NCI-H2107 treated with DMSO at 0.1 percent for 48 hours (cell line): ENCODE results near the gene C1orf167.

ENCODE experiments used
- DNase-seq: peaks from one replicate; lab custom pipeline; 2025; ENCODE audit not compliant: unreplicated experiment; lab: John Stamatoyannopoulos, UW

C1orf167 gene

DNA sequence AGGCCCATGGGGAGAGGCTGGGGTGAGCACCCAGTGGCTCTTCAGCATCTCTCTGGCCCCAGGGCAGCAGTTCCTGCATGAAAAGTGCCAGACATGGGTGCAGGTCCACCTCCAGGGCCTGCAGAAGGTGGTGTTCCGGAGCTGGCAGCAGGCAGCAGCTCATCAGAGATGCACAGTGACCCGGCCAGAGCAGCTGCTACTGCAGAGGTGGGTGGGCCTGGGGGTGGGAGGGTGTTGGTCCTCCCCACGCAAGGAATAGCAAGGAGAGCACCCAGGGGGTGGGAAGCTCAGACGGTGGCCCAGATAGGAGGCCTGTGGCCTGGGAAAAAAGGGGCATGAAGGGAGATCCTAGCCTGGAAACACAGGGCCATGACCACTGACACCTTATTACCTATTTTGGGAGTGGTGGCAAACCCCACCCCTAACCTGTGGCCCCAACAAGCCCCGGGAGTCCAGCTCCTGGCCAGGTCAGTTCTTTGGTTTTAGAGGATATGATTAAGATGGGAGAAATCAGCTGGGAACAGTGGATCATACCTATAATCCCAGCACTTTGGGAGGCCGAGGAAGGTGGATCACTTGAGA lies 20.2 kb downstream of the C1orf167 start:
- DNase-seq: no peak

DNA sequence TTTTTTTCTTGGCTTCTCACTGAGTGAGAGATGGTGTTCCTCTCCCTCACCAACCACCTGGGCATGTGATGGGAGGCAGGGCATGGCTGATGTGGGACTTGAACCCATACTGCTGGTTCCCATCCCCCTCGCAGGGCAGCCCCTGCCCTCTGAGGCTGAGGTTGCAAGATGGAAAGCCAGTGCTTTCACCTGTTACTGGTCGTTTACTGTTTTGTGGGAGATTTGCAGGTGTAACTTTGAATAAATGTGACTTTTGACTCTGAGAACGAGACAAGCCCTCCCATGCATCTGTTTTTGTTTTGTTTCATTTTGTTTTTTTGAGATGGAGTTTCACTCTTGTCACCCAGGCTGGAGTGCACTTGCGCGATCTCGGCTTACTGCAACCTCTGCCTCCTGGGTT lies 21.6 kb downstream of the C1orf167 start:
- no peak for DNase-seq

DNA sequence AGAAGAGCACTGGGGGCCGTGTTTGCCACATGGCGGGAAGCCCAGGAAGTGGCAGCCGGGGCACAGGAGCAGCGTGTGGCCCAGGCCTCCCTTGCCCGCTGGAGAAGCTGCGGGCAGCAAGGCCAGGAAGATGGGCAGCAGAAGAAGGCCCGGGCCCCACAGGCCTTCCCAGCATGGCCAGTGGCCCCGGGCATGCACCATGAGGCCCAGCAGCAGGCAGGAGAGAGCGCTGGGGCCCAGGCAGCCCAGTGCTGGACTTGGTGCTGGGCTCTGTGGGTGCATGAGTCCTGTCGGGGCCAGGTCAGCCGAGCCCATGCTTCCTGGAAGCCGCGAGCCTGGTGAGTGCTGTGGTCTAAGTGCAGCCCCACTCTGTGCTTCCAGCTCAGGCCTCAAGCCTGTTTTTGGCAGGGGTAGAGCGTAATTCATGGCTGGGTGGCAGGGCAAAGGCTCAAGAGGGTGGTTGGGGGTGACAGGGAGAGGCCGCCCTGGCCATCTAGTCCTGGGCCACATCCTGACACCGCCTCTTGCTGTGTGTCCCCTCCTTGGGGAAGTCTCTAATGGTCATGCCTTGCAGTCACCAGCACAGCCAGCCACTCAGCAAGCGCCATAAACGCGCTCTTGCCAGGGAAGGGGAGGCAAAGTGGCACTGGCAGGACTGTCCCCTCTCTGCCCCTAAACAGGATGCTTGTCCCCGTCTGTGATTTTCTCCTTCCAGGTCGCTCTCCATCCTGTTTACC lies 22.4 kb downstream of the C1orf167 start:
- DNase-seq: no peak

DNA sequence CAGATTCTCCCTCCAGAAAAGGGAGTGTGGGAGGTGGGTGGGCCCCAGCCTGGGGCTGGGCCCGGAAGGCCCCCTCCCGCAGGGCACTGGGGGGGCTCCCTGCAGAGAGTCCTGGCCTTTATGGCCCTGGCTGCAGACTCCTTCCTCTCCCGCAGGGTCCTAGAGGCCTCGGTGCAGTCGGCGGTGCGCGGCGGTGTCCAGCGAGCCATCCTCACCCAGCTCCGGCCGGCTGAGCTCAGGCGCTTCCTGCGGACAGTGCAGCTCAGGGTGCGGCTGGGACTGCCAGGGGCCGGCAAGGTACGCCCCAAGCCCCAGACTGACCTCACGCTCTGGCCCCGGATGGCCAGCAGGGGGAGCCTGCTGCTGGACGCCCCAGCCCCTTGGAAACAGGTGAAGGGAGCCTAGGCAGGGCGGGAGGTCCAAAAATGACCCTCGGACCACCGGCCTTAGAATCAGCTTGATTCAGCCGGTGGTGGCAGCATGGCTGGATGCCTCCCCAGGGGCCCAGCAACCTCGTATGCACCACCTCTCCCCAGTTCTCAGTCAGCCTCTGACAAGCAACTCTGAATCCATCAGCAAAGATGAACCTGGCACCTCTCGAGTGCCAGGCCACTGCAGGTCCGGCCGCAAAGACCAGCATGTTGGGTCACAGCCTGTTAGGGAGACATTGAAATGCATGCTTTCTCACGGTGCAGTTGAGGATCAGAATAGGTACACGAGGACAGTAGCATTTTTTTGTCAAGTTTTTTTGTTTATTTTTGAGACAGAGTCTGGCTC lies 23.2 kb downstream of the C1orf167 start:
- DNase-seq: no peak

DNA sequence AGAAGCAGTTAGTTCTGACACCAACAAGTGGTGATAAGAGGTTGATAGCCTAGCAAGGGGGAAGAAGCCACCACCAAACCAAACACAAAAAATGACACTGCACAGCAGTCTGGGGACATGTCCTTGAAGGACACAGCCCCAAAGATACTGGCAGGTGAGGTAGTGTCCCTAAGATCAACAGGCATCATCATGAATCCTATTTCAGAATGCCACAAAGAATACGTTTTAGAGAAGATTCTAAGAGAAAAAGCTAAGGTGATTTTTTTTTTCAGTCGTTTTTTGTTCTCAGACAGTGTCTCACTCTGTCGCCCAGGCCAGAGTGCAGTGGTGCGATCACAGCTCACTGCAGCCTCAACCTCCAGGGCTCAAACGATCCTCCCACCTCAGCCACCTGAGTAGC lies 24.2 kb downstream of the C1orf167 start:
- DNase-seq: no peak

DNA sequence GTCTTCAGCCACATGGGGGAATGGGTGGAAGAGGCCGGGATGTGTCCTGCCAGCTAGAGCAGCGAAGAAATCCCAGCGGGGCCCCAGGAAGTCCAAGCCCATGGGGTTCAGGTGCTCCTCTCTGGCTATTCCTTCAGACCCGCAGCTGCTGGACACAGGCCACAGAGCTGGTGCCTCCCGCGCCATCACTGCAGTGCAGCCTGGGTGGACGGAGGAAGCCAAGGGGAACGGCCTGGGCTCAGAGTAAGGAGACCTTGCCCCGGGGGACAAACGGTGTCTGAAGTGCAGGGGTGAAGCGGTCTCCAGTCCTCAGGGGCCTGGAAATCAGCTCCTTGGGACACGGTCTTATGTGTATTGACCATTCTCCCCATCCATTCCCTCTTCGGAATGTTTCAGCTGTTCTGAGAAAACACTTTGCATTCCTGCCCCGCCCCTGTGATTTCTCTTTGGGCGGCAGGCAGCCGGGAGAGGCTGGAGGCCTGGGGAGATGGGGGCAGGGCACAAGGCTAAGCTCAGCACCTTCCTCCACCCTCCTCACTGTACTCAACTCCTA lies 25.3 kb downstream of the C1orf167 start:
- DNase-seq: no peak

DNA sequence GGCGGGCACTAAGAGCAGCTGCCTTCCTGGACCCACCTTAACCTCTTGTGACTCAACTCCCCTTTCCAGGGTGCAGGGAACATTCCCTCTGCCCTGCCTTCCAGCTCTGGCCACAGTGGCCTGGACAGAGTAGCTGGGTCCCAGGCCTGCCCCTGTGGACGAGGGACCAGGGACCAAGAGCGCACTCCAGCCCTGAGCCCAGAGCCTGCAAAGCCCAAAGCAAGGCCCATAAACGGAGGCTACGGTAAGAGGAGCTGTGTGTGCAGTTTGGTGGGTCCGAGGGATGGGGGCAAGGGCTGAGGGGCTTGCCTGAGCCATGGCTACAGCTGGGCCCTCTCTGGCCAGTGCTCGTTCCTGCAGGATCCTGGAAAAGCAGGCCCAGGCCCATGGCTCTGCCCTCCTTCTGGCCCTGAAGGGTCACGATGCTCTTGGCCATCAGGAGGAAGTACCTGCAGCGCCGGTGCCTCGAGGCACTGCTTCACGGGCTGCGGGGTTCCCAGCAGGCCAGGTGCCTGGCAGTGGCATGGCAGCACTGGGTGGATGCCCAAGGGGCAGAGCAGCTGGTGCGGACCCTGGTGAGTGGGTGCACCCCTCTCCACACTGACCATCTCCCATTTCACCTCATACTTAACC lies 25.9 kb downstream of the C1orf167 start:
- no peak for DNase-seq

DNA sequence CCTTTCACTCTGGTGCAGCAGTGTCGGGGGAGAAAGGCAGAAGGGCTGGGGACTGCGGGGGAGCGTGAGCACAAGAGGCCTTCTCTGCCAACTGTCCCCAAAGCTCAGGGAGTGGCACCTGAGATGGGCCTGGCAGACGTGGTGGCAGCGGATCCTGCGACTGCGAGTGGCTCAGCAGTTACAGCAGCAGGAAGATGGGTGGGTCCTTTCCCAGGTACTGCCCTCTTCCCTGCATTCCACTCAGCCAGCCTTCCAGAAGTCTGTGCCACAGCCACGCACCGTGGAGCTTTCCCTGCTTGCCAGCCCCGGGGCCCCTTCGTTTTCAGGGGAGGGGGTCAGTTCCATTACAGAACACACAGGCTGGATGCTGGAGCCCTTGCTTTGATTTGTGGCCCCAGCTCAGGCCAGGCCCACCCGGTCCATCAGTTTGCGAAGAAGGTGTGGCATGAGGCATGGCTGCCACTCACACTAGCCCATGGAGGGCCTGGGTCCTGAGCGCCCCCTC lies 26.6 kb downstream of the C1orf167 start:
- DNase-seq: no peak

DNA sequence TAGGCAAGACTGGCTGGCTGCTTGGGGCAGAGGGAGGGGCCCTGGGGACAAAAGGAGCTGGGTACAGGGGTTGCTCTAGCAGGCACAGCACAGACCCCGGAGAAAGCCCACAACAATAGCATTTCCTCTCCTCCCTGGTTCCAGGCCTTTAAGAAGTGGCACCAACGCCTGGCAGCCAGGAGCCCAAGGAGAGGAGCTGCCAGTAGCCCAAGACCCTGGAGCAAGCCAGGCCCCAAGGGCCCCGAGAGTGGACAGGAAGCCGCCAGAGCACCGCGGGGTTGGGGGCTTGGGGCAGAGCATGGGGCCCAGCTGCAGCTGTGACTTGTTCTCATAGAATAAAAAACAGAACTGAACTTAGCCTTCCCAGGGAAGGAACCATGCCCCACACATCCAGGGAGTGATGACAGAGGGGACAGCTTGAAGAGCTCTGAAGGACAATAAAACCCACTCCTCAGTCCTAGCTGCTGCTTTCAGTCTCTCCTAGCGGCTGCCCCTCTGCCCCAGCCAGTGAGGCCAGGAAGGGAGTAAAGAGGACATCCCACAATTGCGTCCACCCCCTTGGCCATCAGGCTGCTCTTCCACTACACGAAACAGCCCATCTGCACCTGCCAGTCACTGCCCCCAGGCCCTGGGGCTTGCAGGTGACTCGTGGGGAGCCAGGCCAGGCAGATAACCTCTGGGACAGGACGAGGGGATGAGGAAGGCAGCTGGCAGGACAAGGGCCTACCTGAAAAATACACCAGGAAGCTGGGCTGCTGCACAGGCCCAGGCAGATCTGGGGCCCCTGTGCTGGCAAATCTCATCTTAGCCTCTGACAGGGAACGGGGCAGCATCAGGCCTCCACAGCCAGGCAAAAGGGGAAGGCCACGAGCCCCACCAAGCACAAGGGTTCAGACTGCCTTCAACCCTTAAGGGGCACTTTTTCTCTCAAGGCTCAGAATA lies 27.4 kb downstream of the C1orf167 start:
- DNase-seq: no peak

DNA sequence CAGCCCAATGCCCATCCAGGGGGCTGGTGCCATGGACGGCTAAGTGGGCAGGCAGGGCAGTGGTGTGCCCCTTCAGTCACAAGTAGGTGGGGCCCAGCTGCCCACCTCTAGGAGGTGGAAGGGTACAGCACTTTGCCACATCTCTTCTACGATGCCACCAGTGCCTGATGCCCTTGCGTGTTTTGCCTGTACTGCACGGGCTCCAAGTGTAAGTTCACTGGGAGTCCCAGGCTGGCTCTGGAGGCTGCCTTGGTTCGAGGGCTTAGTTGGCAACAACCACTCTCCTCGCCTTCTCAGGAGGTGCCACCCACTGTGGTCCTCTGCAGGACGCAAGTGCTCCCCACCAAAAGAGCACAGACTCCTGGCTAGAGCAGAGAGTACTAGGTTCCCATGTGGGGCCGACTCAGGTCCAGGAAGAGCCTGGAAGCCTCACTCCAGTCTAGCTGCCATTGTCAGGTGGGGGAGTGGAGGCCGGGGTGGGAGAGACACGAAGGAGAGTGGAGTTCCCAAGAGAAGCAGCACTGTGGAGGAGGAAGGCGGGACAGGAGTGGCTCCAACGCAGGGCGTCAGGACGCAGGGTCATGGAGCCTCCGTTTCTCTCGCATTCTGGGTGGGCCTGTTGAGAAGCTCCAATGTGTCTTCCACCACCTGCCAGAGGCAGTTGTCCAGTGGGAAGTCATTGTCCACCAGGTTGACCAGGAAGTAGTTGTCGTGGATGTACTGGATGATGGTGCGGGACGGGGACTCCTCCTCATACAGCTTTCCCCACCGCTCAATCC lies 28.3 kb downstream of the C1orf167 start:
- no peak for DNase-seq

DNA sequence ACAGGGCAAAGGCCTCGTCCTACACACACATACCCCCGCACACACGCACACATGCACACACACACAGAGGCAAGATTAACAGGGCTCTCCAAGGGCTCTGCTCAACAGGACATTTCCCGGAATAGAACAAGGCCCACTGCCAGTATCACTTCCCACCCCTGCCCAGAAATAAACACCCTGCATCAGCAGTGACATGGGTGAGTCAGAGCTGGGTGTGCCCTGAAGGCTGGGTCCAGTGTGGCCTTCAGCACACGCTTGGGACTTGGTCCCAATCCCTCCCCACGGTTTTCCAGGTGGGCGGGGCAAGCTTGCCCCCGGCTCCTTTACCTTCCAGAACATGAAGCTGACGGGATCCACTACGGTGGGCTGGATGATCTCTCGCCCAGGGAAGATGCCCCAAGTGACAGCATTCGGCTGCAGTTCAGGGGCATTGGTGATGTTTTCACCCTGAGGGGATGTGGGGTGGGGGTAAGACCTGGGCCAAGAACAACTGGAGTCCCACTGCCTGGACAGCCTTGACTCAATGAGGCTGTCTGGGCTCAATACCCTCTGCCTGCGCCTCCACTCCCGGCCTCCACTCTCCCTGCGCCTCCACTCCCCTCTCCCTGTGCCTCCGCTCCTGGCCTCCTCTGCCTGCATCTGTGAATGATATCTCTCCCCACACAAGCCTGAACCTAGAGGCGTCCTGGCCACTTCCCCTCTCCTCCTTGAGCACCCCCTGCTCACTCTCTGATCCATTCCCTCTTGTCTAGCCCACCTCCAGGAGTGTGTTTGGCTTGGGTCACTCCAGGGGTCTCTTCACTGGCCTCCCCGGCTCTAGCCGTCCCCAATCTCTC lies 29.1 kb downstream of the C1orf167 start:
- DNase-seq: no peak

DNA sequence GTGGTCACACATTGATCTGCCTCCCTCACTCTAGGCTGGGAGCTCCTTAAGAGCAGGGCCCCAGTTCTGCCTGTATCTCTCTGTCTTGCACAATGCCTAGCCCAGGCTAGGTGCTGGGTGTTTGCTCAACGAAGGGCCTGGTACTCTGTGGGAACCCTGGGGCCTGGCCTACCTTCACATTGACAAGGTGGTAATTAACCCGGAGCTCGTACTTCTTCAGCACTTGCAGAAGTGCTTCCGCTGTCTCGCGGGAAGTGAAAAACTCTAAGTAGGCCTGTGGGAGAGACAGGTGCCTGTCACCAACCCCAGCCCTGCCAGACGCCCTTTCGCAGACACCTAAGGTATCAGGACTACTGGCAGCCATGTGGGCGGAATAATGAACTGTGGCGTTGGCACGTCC lies 30.1 kb downstream of the C1orf167 start:
- DNase-seq: peak; percentile 8

DNA sequence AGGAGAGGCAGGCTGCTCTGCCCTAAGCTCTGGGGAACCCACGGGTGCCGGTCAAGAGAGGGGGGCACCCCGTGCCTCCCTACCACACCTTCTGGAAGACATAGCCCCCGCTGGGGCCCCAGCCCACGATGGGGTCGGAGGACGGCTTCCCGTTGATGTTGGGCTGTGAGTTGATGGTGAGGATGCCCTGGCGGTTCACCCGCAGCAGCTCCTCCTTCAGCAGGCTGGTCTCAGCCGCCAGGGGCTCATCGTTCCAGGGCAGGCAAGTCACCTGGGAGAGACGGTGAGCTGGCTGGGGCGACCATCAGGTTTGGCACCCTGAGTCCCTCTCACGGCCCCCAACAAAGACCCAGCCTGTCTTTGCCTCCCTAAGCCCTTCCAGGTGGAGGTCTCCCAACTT lies 31.8 kb downstream of the C1orf167 start:
- no peak for DNase-seq

DNA sequence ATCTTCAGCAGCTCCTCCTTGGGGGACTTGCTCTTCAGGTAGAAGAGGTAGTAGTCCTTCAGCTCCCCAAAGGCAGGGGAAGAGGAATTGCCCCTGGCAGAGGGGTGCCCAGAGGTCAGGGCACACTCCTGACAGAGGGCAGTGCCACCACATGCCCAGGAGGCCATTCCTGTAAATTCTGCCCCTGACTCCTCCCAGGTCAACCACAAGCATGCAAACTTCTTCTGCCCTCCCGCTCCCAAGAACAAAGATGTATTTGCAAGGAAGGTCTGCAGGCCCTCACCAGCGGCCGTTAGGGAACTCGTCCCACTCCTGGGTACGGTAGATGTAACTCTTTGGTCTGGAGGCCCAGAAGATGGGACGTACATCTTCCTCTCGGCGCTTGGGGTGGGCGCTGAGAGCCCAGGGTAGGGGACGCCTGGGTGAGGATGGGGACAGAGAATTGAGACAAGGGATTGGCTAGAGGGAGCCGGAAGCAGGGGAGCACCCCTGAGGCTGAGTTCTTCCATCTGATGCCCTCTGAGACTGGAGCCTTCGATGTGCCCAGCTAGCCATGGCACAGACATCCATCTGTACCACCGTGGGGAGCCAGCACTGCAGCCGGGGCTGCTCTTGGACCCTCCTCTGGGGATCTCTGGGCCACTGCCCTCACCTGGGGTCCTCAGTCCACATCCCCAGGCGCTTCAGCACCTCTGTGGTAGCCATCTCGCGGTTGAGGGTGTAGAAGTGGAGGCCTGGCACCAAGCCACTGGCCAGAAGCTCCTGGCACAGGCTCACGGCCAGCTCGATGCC lies 32.6 kb downstream of the C1orf167 start:
- DNase-seq: no peak

DNA sequence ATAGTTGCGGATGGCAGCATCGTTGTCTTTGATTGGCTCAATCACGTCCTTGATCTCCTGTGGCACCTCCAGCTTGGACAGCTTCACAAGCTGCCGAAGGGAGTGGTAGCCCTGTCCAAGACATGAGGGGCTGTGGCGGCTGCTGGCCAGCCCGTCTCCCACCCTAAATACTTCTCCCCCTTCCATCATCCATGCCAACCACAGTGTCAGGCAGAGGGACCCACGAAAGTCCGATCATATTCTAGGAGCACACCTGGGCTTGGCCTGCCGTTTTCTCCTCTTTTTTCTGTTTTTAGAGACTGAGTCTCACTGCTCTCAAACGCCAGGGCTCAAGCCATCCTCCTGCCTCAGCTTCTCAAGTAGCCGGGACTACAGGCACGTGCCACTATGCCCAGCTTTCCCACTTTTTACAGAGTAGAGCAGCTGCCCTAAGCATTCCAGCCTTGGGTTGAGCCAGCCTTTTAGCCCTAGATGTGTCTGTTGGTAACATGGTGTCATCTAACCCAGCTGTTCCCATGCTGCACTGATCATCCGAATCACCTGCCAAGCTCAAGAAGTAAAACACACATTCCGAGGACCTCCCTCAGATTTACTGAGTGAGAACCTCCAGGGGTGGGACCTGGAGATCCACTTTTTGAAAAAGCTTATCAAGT lies 33.4 kb downstream of the C1orf167 start:
- no peak for DNase-seq

DNA sequence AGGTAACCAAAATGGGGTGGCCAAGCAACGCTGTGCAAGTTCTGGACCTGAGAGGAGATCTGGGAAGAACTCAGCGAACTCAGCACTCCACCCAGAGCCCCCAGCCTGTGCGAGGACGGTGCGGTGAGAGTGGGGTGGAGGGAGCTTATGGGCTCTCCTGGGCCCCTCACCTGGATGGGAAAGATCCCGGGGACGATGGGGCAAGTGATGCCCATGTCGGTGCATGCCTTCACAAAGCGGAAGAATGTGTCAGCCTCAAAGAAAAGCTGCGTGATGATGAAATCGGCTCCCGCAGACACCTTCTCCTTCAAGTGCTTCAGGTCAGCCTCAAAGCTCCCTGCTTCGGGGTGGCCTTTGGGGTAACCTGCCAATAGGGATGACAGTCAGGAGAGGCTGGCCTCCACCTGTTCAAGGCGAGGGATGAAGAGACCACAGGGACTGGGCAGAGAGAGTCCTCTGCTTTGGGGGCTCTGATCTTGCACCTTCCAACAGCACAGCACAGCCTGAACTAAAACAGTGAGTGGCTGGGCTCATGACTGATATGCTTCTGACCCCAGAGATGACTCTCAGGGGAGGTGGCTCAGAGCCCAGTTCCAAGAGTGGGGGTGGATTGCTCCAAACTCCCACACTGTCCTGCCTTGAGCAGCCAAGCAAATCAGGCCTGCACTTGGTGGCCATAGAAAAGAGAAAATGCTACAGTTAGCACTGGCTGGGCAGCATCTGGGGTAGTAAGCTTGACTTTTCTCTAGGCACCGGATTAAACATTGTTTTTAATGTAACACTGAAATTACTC lies 34.2 kb downstream of the C1orf167 start:
- DNase-seq: no peak
